GM19099 (cell line): ENCODE measurements around the gene KBTBD12.

Source experiments
- POLR2A ChIP-seq: IDR thresholded peaks from 3 replicates; pipeline ENCODE4 v1.6.1; 2011; ENCODE audit warnings: low read depth; ENCODE audit not compliant: insufficient read length; ENCODE audit errors: extremely low read depth

Gene KBTBD12

DNA sequence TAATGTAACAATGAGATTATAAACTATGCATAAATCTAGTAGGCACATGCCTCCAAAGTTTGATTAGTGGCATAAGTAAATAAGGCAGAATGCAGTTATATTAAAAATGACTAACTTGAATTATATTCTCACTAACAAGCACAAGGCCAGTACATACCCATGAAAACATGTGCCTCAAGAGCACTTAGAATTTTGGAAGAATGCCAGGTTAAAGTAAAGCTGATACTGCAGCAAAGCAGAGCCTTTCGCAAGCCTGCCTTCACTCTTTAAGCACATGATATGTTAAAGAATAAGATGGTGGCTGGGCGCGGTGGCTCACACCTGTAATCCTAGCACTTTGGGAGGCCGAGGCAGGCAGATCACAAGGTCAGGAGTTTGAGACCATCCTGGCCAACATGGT is 49.0 kb downstream of the KBTBD12 start:
- no peak for TF ChIP-seq POLR2A

- no peak for TF ChIP-seq POLR2A
Measured at GRCh38 chr3:127964816-127965215, 49.8 kb downstream of the KBTBD12 start.

- no peak for TF ChIP-seq POLR2A
Measured at GRCh38 chr3:127967316-127967715, 52.3 kb downstream of the KBTBD12 start.

DNA sequence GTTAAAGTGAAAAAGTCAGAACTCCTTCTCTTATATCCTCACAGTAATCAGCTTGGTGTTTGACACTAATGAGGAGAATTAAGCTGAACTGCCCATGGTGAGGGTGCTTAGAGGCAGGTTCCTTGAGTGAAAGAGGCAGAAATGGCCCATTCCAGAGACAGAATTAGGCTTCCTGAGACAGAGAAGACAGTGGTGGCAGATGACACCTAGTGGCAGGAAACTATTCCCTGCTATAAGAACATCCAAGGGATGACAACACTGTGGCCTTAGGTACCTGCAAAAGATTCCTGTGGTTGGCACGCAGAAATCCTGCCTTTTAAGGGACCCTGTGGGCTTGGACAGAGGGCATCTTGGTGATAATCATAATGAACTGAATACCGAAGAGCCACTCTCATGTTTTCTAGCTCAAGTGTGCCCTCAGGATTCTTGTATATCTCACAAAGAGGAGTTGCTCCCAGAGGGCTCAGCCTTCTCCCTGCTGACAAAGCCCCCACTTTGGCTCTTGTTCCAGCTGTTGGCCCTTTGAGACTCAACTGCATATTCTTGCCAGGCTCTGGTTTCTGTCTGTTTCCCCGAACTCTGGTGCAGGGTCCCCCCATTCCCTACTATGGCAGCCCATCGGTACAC is 56.0 kb downstream of the KBTBD12 start:
- no peak for TF ChIP-seq POLR2A

- TF ChIP-seq POLR2A: no peak
Measured at GRCh38 chr3:127974226-127974625, 59.2 kb downstream of the KBTBD12 start.

- TF ChIP-seq POLR2A: no peak
Measured at GRCh38 chr3:127975153-127976029, 60.4 kb downstream of the KBTBD12 start.

GRCh38 chr3:127978636-127979035 is 63.6 kb downstream of the KBTBD12 start:
- no peak for TF ChIP-seq POLR2A

DNA sequence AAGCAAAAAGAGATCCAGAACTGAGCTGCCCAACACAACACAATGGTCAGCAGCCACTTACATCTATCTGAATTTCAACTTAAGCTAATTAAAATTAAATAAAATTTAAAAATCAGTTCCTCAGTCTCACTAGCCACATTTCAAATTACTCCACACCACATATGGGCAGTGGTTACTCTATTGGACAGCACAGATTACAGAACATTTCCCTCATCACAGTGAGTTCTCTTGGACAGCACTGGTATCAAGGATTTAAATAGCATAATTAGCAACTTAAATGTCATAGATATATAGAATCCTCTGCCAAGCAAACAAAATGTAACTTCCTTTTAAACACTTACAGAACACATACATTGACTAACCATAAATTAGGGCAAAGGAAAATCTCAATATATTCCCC is 64.4 kb downstream of the KBTBD12 start:
- TF ChIP-seq POLR2A: no peak

GRCh38 chr3:127981097-127981496 is 66.1 kb downstream of the KBTBD12 start:
- TF ChIP-seq POLR2A: no peak

GRCh38 chr3:127982155-127982554 is 67.1 kb downstream of the KBTBD12 start:
- TF ChIP-seq POLR2A: no peak

DNA sequence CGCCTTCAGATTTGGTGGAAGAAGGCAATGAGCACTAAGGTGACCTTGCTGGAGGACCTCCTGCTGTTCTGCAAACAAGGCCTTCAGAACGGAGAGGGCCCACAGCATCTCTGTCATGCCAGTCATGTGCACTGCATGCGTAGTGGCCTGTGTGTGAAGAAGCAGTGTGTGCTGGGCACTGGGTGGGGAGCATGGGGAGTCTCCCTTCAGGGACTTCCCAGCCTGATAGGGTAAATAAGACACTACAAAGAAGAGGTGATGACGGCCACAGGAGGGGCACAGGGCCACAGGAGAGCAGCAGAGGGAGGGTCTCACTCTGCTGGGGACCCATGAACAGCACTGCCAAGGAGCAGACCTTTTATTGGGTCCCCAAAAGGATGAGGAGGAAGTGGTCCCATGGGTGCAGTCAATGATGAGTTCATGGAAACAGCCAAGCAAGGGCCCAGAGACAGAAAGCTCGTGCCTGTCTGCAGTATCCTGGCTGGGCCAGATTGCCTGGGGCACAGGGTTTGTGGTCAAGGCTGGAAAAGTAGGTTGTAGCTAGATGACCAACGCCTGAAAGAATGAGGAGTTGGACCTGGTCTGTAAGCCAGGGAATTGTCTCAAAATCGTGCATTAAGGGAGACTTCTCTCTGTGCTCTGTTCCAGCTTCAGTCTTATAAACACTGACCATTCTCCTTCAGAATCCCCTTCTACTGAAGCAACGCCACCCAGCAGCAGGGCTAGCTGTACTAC is 69.4 kb downstream of the KBTBD12 start:
- TF ChIP-seq POLR2A: no peak

DNA sequence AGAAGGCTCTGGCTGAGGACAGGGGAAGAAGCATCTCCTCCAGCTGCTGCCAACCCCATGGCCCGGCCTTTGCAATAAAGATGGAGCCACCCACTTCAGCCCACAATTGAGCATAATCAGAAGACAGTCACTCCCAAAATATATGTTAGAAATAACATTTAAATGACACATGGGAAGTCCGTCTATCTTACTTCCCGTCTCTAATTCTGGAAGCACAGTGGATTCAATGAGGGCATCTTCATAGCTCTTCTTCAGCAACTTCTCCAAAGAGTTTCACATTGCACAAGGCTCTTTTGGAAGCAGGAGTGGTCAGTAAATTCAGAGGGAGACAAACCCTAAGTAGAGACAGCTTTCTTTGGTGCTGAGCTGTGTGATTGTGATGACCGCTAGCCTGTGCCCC is 70.2 kb downstream of the KBTBD12 start:
- TF ChIP-seq POLR2A: no peak

GRCh38 chr3:127985655-127986225 is 70.7 kb downstream of the KBTBD12 start:
- TF ChIP-seq POLR2A: no peak

- TF ChIP-seq POLR2A: no peak
Measured at GRCh38 chr3:127986803-127987202, 71.8 kb downstream of the KBTBD12 start.

- no peak for TF ChIP-seq POLR2A
Measured at GRCh38 chr3:127987309-127987995, 72.4 kb downstream of the KBTBD12 start.
